IMR-90 (cell line): ENCODE results near the gene NFIX. TPM values are rescaled to one million over a fixed set of nuclear protein-coding genes. Genes with fewer than 3 reads are reported as not detected.
A peak's percentile ranks its signal among the peaks of the same experiment; 100 is the strongest.

ENCODE experiments used
- ATAC-seq: fragments of 200-7000 bp; cut with Tn5 transposase; 2 replicates; pipeline ENCODE4 v1.9.1; 2020; ENCODE audit warnings: low read depth, mild to moderate bottlenecking, moderate library complexity
- BruUV-seq: library from RNA; stranded (reverse); fragments of 400-500 nt; replicated peaks from 2 replicates; lab custom pipeline; 2021; lab: Mats Ljungman, UMichigan
- CTCF ChIA-PET: fragments of 300-600 bp; formaldehyde crosslinking; extraction: SDS; loops from one replicate; lab custom pipeline; 2021; ENCODE audit warnings: antibody characterized with exemption; lab: Yijun Ruan, JAX
- POLR2A ChIA-PET: fragments of 300-600 bp; sonication (Branson Sonifier 250); formaldehyde crosslinking; loops from one replicate; lab custom pipeline; 2022; ENCODE audit warnings: antibody characterized with exemption; ENCODE audit not compliant: unreplicated experiment; lab: Charles Lee
- DNase-seq: peaks from one replicate; pipeline ENCODE4 v3.0.0; 2013
- H2AFZ ChIP-seq: replicated peaks from 2 replicates; pipeline ENCODE3; 2013; ENCODE audit warnings: low read length, mild to moderate bottlenecking; ENCODE audit not compliant: poor library complexity
- H2AK5ac ChIP-seq: 2 replicates; pipeline ENCODE4 v1.6.1; 2013; ENCODE audit warnings: low read depth, low read length, inconsistent platforms
- H2AK9ac ChIP-seq: replicated peaks from 2 replicates; pipeline ENCODE3; 2013; ENCODE audit warnings: mild to moderate bottlenecking, low read depth, low read length, moderate library complexity; ENCODE audit not compliant: poor library complexity
- H2BK120ac ChIP-seq: 2 replicates; pipeline ENCODE4 v1.6.1; 2013; ENCODE audit warnings: low read depth, low read length, inconsistent platforms
- H2BK15ac ChIP-seq: 3 replicates; pipeline ENCODE4 v1.6.1; 2013; ENCODE audit warnings: low read depth, low read length, inconsistent platforms
- H2BK20ac ChIP-seq: 2 replicates; pipeline ENCODE4 v1.6.1; 2013; ENCODE audit warnings: low read depth, mild to moderate bottlenecking, inconsistent platforms, low read length, moderate library complexity
- H2BK5ac ChIP-seq: 2 replicates; pipeline ENCODE4 v1.6.1; 2013; ENCODE audit warnings: mild to moderate bottlenecking, low read depth, low read length, inconsistent platforms; ENCODE audit not compliant: poor library complexity, severe bottlenecking
- H3K14ac ChIP-seq: replicated peaks from 2 replicates; pipeline ENCODE4 v1.6.1; 2013; ENCODE audit warnings: low read depth, low read length, inconsistent platforms
- H3K18ac ChIP-seq: 2 replicates; pipeline ENCODE4 v1.6.1; 2013; ENCODE audit warnings: low read depth, low read length, control low read depth
- H3K23ac ChIP-seq: 2 replicates; pipeline ENCODE4 v1.6.1; 2013; ENCODE audit warnings: low read depth, low read length, inconsistent platforms
- H3K27ac ChIP-seq: 2 replicates; pipeline ENCODE4 v1.5.1; 2013; ENCODE audit warnings: mild to moderate bottlenecking, control low read depth, low read length; ENCODE audit not compliant: insufficient read depth
- H3K27me3 ChIP-seq: 2 replicates; pipeline ENCODE4 v1.6.1; 2013; ENCODE audit warnings: low read length; ENCODE audit not compliant: control insufficient read depth, insufficient read depth
- H3K36me3 ChIP-seq: 2 replicates; pipeline ENCODE4 v1.6.1; 2013; ENCODE audit warnings: low read length, mixed read lengths; ENCODE audit not compliant: control insufficient read depth, insufficient read depth
- H3K4ac ChIP-seq: 2 replicates; pipeline ENCODE4 v1.6.1; 2013; ENCODE audit warnings: low read depth, low read length, inconsistent platforms
- H3K4me1 ChIP-seq: 2 replicates; pipeline ENCODE4 v1.6.1; 2013; ENCODE audit warnings: low read length, mixed read lengths; ENCODE audit not compliant: control insufficient read depth, insufficient read depth
- H3K4me2 ChIP-seq: 2 replicates; pipeline ENCODE4 v1.6.1; 2013; ENCODE audit warnings: low read depth, mild to moderate bottlenecking, control low read depth, low read length, moderate library complexity
- H3K4me3 ChIP-seq: 2 replicates; pipeline ENCODE4 v1.5.1; 2013; ENCODE audit warnings: low read depth, mild to moderate bottlenecking, control low read depth, low read length, moderate library complexity; ENCODE audit not compliant: insufficient read depth
- H3K56ac ChIP-seq: 2 replicates; pipeline ENCODE4 v1.6.1; 2013; ENCODE audit warnings: low read length, inconsistent platforms; ENCODE audit not compliant: insufficient read depth; ENCODE audit errors: extremely low read depth
- H3K79me1 ChIP-seq, 2 experiments: 2 replicates each; pipeline ENCODE4 v1.6.1; 2013; ENCODE audit warnings: low read length in 2 of 2, inconsistent platforms in 1 of 2, low read depth in 1 of 2
- H3K9ac ChIP-seq: 2 replicates; pipeline ENCODE4 v1.6.1; 2013; ENCODE audit warnings: low read depth, low read length, control low read depth
- H3K9me1 ChIP-seq: 2 replicates; pipeline ENCODE4 v1.6.1; 2013; ENCODE audit warnings: low read length, inconsistent platforms; ENCODE audit not compliant: insufficient read depth
- H3K9me3 ChIP-seq: 2 replicates; pipeline ENCODE4 v1.6.1; 2013; ENCODE audit warnings: low read length; ENCODE audit not compliant: control insufficient read depth, insufficient read depth
- H4K20me1 ChIP-seq: 2 replicates; pipeline ENCODE4 v1.6.1; 2013; ENCODE audit warnings: low read length, inconsistent platforms; ENCODE audit not compliant: insufficient read depth
- H4K5ac ChIP-seq: 2 replicates; pipeline ENCODE4 v1.6.1; 2013; ENCODE audit warnings: mild to moderate bottlenecking, low read depth, low read length, control low read depth
- H4K8ac ChIP-seq, 2 experiments: 2 replicates each; pipeline ENCODE4 v1.6.1; 2013; ENCODE audit warnings: low read depth in 2 of 2, low read length in 2 of 2, control low read depth in 1 of 2, inconsistent platforms in 1 of 2
- H4K91ac ChIP-seq: 2 replicates; pipeline ENCODE4 v1.6.1; 2013; ENCODE audit warnings: low read depth, low read length, inconsistent platforms; ENCODE audit not compliant: insufficient read depth
- BHLHE40 ChIP-seq: fragments of 150-350 bp; IDR thresholded peaks from 2 replicates; pipeline ENCODE4 v1.6.1; 2016; ENCODE audit warnings: mild to moderate bottlenecking, low read depth, low read length
- CEBPB ChIP-seq: IDR thresholded peaks from 2 replicates; pipeline ENCODE4 v1.6.1; 2012; ENCODE audit warnings: low read depth, low read length, improper control_type of control experiment
- CHD1 ChIP-seq: IDR thresholded peaks from 2 replicates; pipeline ENCODE4 v1.6.1; 2012; ENCODE audit warnings: low read depth, low read length, improper control_type of control experiment
- CTCF ChIP-seq: conservative IDR thresholded peaks from 2 replicates; pipeline ENCODE4 v1.5.1; 2012; ENCODE audit warnings: mild to moderate bottlenecking, low read depth, low read length, improper control_type of control experiment
- FOS ChIP-seq: fragments of 150-350 bp; IDR thresholded peaks from 2 replicates; pipeline ENCODE4 v1.6.1; 2016; ENCODE audit warnings: low read depth, low read length
- MAFK ChIP-seq: IDR thresholded peaks from 2 replicates; pipeline ENCODE4 v1.6.1; 2012; ENCODE audit warnings: low read depth, low read length, improper control_type of control experiment
- MAZ ChIP-seq: IDR thresholded peaks from 2 replicates; pipeline ENCODE4 v1.6.1; 2012; ENCODE audit warnings: low read depth, mild to moderate bottlenecking, low read length, improper control_type of control experiment, moderate library complexity, borderline replicate concordance
- MXI1 ChIP-seq: IDR thresholded peaks from 2 replicates; pipeline ENCODE4 v1.6.1; 2012; ENCODE audit warnings: low read depth, mild to moderate bottlenecking, low read length, moderate library complexity, borderline replicate concordance
- NFE2L2 ChIP-seq: fragments of 150-350 bp; IDR thresholded peaks from 2 replicates; pipeline ENCODE4 v1.6.1; 2016; ENCODE audit warnings: low read depth, mild to moderate bottlenecking, low read length
- POLR2A ChIP-seq: IDR thresholded peaks from 2 replicates; pipeline ENCODE4 v1.6.1; 2012; ENCODE audit warnings: mild to moderate bottlenecking, low read depth, low read length
- RAD21 ChIP-seq: IDR thresholded peaks from 2 replicates; pipeline ENCODE4 v1.6.1; 2012; ENCODE audit warnings: low read length, improper control_type of control experiment
- SMC3 ChIP-seq: fragments of 150-350 bp; IDR thresholded peaks from 2 replicates; pipeline ENCODE4 v1.6.1; 2016; ENCODE audit warnings: low read depth, mild to moderate bottlenecking, antibody characterized with exemption, low read length, moderate library complexity
- WGBS, 2 experiments: methylation state at CpG; one replicate each; pipeline versions ENCODE4 v1.1.5 to v1.1.7; 2013; ENCODE audit warnings: missing lambda C conversion rate in 2 of 2; ENCODE audit not compliant: insufficient read length in 1 of 2; ENCODE audit errors: extremely low coverage in 2 of 2; 5-methylcytosine and 5-hydroxymethylcytosine counted together
- dilution Hi-C: fragments of 300-500 bp; cut with HindIII; formaldehyde crosslinking; loops from one replicate; pipeline ENCODE4 v1.14.3; 2018; ENCODE audit warnings: low sequenced_read_pairs; ENCODE audit not compliant: unreplicated experiment
- in situ Hi-C: fragments of 300-500 bp; cut with MboI; formaldehyde crosslinking; loops from 3 replicates; pipeline ENCODE4 v1.14.3; 2019; ENCODE audit warnings: low sequenced_read_pairs, inconsistent platforms, mixed read lengths
- intact Hi-C: fragments of 100-400 bp; cut with micrococcal nuclease; formaldehyde crosslinking; loops from 2 replicates; pipeline ENCODE4 v1.10.0; 2022
- polyA plus RNA-seq, 3 experiments: library from polyadenylated mRNA; depleted of rRNA; stranded (reverse); fragments of >200 nt; gene quantifications; 2 replicates each; pipeline ENCODE4 v1.2.3, GENCODE V29; 2012; ENCODE audit warnings: low replicate concordance in 1 of 3
- total RNA-seq: library from RNA; depleted of rRNA; stranded (reverse); fragments of >200 nt; gene quantifications from 2 replicates; pipeline ENCODE4 v1.2.3, GENCODE V29; 2012

Gene NFIX
- total and polyA plus RNA-seq, 2 of the 4 experiments (the other 2 are of a cell fraction): 10.2 to 47.7 TPM

GRCh38 chr19:12952488-12953137, 42.7 kb upstream of the NFIX start:
- no peak overlapping the region for H2AFZ ChIP-seq
- peak overlapping the region; percentile 85 for H2BK5ac ChIP-seq
- no peak overlapping the region; the same call in 1 of the 2 replicates for H3K9ac ChIP-seq
- peak overlapping the region; percentile 42; the same call in 1 of the 2 replicates for H3K14ac ChIP-seq
- H4K91ac ChIP-seq: no peak overlapping the region; the same call in 1 of the 2 replicates
- no peak overlapping the region for H3K56ac ChIP-seq
- peak; percentile 88 for DNase-seq
- no peak overlapping the region for H3K4me3 ChIP-seq
- POLR2A ChIA-PET: interaction anchor here (0.6 kb wide), 1 partner anchor 1350 kb away, joined by 7 read pairs; no protein-coding TSS in a partner anchor
- H2BK15ac ChIP-seq: no peak overlapping the region
- H3K4me1 ChIP-seq: peaks cover 25% of the 10 kb centered on the region
- H3K27me3 ChIP-seq: no peaks in the 10 kb centered on the region
- peak; percentile 38 for ATAC-seq
- peaks cover 25% of the 10 kb centered on the region; the same call in 1 of the 2 replicates for H4K20me1 ChIP-seq
- H2BK20ac ChIP-seq: no peak overlapping the region
- H3K4me2 ChIP-seq: no peak overlapping the region
- H3K18ac ChIP-seq: no peak overlapping the region
- H2AK9ac ChIP-seq: peak overlapping the region; percentile 68
- peaks cover 64% of the 10 kb centered on the region for H3K36me3 ChIP-seq
- CTCF ChIA-PET: interaction anchor here (1.0 kb wide), 1 partner anchor 13 kb away, joined by 3 read pairs; no protein-coding TSS in a partner anchor
- H3K9me3 ChIP-seq: no peaks in the 10 kb centered on the region
- peak overlapping the region; percentile 43 for H2AK5ac ChIP-seq
- H2BK120ac ChIP-seq: no peak overlapping the region
- H3K4ac ChIP-seq: peak overlapping the region; percentile 61
- peak overlapping the region in 1 of 2 experiments; percentile 44; a peak in 2 of 4 replicates for H4K8ac ChIP-seq
- H3K23ac ChIP-seq: no peak overlapping the region
- peaks cover 7% of the 10 kb centered on the region for H3K9me1 ChIP-seq
- peaks cover 26 to 80% of the 10 kb centered on the region in 2 experiments for H3K79me1 ChIP-seq
- H4K5ac ChIP-seq: no peak overlapping the region
- dilution Hi-C loops (no loop called here), in situ Hi-C loops (no loop called here), intact Hi-C loops (no loop called here)
- WGBS, 2 experiments: no CpG with 5 or more reads among the region's 12 CpGs
- H3K27ac ChIP-seq: peak overlapping the region; percentile 87
- no peak for TF ChIP-seq CTCF
- TF ChIP-seq POLR2A: no peak
- no peak for TF ChIP-seq RAD21
- peak; percentile 48; the same call in 1 of the 2 replicates for TF ChIP-seq MAZ
- no peak for TF ChIP-seq CEBPB
- TF ChIP-seq NFE2L2: peak; percentile 42; the same call in 1 of the 2 replicates
- TF ChIP-seq SMC3: no peak
- no peak for TF ChIP-seq CHD1
- peak; percentile 35; the same call in 1 of the 2 replicates for TF ChIP-seq FOS
- no peak for TF ChIP-seq MAFK
- TF ChIP-seq MXI1: no peak
- no peak for TF ChIP-seq BHLHE40
- no TSS peak for BruUV-seq
